Measurements from ENCODE around the gene BMP7.

BMP7 gene

DNA sequence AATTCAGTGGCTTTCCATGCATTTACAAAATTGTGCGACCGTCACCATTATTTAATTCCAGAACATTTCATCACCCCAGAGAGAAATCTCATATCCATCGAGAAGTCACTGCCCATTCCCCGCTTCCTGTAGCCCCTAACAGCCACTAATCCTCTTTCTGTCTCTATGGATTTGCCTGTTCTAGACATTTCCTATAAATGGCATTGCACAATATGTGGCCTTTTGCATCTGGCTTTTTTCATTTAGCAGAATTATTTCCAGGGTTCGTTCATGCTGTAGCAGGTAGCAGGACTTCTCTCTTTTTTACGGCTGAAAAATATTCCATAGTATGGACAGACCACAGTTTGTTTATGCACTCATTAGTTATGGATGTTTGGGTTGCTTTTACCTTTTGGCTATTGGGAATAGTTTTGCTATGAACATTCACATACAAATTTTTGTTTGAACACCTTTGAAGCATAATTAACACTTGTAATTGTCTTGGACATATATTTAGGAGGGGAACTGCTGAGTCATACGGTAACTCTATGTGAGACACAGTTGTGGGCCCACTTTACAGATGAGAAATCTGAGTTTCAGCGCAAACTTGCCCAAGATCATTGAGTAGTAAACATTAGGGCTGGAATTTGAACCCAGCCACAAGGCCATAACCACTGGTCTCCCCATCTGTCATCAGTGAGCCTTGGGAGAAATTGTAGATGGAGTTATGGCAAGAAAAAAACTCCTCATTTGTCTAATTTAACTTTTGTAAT lies 126.9 kb downstream of the BMP7 start:
- DNase-seq, result no peak

DNA sequence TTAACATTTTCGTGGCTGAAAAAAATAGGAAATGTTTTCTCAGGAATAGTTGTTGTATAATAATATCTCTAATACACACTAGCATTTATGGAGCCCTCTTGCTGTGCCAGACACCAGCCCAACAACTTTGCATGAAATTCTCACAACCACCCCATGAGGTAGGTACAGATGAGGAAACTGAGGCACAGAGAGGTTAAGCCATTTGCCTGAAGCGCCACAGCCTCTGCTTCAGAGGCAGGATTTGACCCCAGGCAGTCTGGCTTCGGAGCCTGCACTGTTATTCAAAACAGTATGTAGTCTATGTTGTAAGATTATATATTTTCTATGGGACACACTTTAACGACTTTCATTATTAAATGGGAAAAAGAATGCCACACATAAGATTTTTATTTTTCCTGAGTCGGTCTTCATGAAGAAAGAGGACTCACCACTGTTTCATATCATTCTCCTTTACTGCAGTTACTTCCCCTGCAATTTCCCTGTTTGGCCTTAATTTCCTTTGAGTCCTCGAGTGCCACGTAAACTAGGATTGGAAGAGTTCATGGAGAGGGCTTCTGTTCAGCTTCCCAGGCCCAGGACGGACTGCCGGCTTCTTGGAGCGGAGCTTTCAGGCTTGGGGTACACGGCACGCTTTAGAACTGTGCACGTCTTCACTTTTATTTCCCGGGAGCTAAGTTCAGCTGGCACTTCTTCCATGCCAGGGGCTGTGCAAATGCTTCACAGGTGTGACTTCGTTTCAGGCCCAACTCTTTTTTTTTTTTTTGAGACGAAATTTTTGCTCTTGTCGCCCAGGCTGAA lies 128.0 kb downstream of the BMP7 start:
- no peak for DNase-seq

DNA sequence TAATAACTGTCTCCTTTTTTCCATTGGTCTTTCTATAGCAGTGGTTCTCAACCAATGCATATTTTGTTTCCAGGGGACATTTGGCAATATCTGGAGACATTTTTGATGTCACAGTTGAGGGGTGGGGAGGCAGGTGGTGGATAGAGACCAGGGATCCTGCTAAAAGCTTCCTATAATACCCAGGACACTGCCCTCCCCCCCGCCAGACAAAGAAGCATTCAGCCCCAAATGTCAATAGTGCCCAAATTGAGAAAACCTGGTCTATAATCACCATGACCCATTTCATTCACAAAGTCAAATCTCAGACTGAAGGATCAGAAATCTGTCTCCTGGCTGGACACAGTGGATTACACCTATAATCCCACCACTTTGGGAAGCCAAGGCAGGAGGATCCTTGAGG lies 128.8 kb downstream of the BMP7 start:
- DNase-seq, result no peak

- DNase-seq, result no peak
Measured at GRCh38 chr20:57136734-57137133, 129.7 kb downstream of the BMP7 start.

GRCh38 chr20:57135875-57136274 lies 130.6 kb downstream of the BMP7 start:
- no peak for DNase-seq

DNA sequence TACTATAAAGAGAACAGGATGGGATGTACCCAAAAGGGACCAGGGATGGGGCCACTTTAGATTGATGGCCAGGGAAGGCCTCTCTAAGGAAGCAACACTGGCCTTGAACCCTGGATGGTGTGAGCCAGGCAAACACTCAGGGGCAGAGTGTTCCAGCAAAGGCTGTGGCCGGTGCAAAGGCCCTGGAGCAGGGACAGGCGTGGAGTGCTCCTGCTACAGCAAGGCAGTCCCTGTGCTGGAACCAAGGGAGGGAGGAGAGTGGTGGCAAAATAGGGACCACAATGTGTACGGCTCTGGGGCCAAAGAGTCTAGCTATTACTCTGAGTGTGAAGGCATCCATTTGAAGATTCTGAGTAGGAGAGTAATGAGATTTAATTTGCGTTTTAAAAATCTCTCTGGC lies 131.6 kb downstream of the BMP7 start:
- DNase-seq, result no peak

GRCh38 chr20:57133926-57134650 lies 132.4 kb downstream of the BMP7 start:
- no peak for DNase-seq

DNA sequence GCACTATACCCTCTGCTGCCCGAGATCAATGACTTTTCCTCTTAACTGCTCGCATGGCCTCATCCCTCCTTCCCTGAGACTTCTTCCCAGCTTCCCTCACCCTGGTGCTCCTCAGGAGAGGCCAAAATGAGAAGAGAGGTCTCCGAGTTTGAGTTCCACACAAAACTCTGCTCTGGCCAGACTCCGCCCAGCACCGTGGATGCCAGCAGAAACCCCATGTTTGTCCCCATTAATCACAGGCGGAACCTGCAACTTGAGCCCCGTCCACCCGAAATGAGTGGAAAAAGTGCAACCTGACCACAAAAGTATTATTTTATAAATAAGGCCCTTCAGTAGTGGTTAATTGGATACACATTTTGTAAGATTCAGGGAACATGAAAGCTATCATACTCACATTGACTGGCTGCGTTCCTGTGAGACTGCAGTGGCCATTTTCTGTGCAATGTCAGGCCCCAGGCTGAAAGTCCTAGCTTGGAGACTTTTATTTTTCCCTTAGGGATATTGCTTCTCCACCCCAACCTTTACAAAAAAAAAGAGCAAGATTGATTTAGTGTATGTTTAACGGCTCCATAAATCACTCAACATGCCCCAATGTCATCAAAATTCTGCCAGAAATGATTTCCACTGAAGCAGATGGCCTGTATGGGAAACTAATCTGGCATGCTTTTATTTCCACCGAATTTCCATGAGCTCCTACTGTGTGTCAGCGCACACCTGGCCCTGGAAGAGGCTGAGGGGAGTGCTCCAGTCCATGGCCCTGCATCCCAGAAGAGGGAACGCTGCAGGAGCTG lies 134.6 kb downstream of the BMP7 start:
- no peak for DNase-seq

DNA sequence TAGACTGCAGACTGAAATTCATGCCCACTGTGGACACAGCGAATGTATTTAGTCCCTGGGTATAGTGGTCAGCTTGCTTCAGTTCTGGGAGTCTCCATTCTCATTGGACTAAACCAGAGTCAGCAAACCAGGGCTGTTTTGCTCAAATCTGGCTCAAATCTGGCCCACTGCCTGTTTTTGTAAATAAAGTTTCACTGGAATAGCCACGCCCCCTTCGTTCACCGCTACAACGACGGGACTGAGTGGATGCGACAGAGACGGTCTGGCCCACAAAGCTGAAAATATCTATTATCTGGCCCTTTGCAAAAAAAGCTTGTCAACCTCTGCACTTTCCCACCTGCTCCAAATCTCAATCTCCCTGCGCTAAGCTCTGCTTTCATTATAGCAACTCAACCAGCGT lies 135.4 kb downstream of the BMP7 start:
- no peak for DNase-seq

GRCh38 chr20:57130160-57130772 lies 136.2 kb downstream of the BMP7 start:
- DNase-seq, result no peak

DNA sequence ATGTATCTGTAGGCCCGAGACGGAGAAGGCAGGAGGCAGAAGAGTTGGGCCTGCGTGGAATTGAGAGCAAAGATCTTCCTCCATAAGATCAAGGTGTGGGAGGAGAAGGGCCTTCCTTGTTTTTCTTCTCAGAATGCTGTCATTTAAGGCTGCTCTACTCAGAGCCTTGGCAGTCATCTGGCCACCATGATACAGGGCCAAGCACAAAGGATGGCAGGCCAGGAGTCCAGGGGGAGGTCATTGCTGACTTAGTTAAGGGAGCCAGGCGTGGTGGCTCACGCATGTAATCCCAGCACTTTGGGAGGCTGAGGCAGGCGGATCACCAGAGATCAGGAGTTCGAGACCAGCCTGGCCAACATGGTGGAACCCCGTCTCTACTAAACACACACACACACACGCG lies 137.1 kb downstream of the BMP7 start:
- DNase-seq, result no peak

GRCh38 chr20:57128044-57128757 lies 138.2 kb downstream of the BMP7 start:
- no peak for DNase-seq

GRCh38 chr20:57126481-57127092 lies 139.9 kb downstream of the BMP7 start:
- DNase-seq, result no peak

DNA sequence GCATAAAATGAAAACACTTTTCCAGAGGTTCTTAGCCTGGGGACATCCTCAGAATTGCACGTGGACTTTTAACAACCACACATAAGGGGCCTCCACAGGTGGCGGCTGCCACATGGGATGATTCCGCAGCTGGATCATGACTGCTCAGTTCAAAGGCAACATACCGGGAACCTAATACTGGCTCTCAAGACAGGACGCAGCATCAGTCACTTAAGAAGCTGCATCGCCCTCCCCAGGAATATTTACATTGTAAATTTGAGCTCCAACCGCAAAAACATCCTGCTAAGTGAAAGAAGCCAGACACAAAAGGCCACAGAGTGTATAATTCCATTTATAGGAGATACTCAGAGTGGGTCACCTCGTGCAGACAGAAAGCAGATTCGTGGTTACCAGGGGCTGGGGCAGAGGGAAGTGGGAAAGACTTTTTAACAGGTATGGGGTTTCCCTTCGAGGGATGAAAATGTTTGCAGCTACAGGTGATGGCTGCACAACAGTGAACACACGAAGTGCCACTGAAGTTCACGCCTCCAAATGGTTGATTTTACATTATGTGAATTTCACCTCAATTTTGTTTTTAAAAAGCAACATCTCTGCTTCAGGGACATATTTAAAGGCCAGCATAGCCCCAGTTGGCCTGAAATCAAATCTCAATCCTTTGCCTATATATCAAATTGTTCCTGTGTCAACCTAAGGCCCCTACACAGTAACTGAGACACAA lies 141.5 kb downstream of the BMP7 start:
- no peak for DNase-seq

- DNase-seq, result no peak
Measured at GRCh38 chr20:57124366-57124765, 142.1 kb downstream of the BMP7 start.

DNA sequence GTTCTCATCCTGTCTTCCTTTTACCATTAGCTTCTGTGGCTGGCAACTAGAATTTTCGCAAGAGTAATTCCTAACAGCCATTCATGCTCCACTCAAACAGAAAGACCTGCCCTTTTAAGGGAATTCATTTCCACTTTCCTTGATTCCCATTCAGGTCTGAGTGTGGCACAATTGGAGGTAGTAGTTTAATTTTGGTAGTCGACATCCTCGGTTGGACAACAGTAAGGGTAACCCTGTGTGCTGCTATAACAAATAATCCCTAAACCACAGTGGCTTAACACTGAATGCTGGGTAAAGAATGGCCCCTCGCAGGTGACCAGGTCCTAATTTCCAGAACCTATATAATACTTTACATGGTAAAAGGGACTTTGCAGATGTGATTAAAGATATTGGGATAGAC lies 142.9 kb downstream of the BMP7 start:
- DNase-seq, result no peak

DNA sequence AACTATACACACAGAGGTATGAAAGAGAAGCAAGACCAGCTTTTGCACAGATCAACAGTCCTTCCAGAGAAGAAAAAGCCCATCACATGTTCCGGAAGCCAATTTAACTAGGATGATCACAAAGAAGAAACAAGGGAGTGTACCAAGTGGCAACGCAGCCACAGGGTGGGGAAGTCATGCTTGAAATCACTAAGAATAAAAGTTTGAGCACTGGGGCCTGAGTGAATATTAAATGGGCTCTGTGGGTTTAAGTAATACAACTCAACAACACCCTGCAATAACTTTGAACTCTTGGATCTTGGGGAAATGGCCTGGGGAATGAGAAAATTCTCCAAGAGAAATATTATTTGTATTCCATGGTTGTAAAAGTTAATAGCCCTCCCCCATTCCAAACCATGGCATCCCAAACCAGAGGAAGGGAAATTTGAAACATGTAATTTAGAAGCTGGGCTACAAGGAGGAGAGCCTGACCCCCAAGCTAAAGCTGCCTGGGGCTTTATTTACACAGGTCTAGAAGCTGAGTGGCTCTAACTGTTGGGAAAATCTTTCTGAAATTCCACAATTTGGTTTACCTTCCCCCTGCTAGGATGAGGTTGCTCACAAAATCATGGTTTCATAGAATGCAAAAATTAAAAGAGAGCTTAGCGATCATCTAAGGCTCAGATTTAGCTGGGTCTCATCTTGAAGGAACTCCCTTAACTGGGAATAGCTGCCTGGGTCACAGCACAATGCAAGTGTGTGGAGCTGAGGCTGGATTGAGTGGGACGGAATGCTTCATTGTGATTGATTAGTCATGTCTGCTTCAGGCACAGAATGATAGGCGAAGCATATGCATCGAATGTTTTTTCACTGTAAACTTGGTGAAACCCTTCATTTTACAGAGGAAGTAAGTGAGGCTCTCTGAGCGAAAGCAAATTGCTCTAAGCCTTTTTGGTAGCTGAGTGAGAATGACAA lies 143.6 kb downstream of the BMP7 start:
- no peak for DNase-seq

GRCh38 chr20:57118964-57119363 lies 147.5 kb downstream of the BMP7 start:
- no peak for DNase-seq

All from Kasumi-1 (cell line).